Stimulated activated CD4-positive, alpha-beta T cell treated with anti-CD3 and anti-CD28 coated beads, TNF-alpha, amount 100 ng/mL, for 48 hours (primary cell): ENCODE measurements around the gene ACTN4.
"Not testable (repeated sequence)": the region's sequence is repeated elsewhere in the genome, so short reads cannot be mapped to it uniquely, and the experiment has no call there.

Source experiments
- DNase-seq, 3 donors: peaks; one replicate each; pipeline ENCODE4 v3.0.0-alpha.2; 2020; ENCODE audit warnings: low read depth in 3 of 3

Gene ACTN4

GRCh38 chr19:38647368-38647965 is at the start of gene ACTN4:
ACTN4 (plus strand) TSS chr19:38647649; CDS start chr19:38647746, 97 bp downstream.
- DNase-seq: peak; percentile 99 to 100 (median 99)

DNA sequence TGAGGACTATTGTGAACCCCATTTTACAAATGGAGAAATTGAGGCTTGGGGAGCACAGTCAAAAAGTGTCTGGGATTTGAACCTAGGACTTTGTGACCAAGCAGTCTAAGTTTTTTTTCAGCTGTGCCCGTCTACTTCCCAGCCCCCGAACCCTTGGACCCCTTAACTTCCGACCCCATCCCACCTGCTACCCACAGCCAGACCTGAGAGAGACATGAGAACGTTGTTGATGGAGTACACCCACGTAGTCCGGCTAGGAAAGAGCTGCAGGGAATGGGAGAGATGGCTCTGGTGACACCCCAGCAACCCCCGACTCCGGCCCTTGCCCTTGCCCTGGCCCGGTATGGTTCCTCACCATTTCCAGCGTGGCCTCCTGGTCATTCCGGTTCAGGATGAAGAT is 47.7 kb upstream of the ACTN4 start:
- DNase-seq: no peak

GRCh38 chr19:38602856-38603255 is 44.6 kb upstream of the ACTN4 start:
- DNase-seq: not testable (repeated sequence)

DNA sequence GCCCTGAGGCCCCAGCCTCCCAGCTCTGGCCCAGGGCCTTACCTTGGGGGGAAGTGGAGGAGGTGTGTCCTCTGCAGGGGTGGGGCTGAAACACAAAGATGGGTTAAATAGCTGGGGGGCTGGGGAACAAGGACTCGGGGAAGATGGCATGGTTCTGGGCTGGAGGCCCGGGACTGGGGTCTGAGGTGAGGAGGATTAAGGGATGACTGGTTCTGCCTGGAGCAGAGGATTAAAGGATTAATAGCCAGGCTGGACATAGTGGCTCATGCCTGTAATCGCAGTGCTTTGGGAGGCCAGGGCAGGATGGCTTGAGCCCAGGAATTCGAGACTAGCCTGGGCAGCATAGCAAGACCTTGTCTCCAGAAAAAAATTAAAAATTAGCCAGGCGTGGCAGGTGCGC is 41.3 kb upstream of the ACTN4 start:
- DNase-seq: no peak

DNA sequence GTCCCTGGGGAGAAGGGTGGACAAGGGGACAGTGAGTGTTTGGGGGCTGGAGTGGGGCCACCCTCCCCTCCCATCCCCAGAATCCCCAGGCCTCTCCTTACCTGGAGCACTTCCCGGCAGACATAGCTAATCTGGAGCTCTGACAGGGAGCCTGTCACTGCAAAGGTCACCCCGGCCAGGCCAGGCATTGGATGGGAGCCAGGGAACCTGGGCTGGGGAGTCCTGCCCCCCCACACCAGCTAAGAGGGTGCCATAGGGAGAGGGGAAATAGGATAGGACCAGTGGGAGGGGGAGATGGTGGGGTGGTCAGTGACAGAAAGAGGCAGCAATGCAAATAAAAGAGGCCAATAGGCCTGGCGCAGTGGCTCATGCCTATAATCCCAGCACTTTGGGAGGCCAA is 33.2 kb upstream of the ACTN4 start:
- no peak for DNase-seq

- DNase-seq: no peak
Measured at GRCh38 chr19:38615007-38615581, 32.4 kb upstream of the ACTN4 start.

- no peak for DNase-seq
Measured at GRCh38 chr19:38616265-38616664, 31.2 kb upstream of the ACTN4 start.

DNA sequence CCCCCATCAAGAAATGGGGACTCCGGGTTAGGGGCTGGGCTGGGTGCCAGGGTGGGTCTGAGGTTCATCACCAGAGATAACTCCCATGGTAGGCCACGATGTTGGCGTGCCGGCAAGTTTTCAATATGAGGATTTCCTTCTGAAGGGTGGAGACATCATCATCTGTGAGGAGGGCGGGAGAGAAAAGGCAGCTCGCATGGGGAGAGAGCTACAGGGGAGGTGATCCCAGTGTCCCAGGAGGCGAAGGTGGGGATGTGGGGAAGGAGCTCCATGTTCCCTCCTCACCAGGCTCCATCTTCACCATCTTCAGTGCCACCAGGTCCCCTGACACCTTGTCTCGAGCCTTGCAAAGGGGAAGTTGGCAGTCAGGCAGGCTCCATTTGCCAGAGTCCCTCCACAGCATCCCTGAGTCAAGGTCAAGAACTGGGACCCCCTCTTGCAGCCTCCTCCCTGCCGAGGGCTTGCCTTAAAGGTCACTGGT is 30.1 kb upstream of the ACTN4 start:
- DNase-seq: no peak

GRCh38 chr19:38617764-38618589 is 29.5 kb upstream of the ACTN4 start, which contains the start of gene MAP4K1:
MAP4K1 (minus strand) TSS chr19:38617953; CDS start chr19:38617895, 58 bp downstream.
- DNase-seq: peak; percentile 45 to 66 (median 47)

DNA sequence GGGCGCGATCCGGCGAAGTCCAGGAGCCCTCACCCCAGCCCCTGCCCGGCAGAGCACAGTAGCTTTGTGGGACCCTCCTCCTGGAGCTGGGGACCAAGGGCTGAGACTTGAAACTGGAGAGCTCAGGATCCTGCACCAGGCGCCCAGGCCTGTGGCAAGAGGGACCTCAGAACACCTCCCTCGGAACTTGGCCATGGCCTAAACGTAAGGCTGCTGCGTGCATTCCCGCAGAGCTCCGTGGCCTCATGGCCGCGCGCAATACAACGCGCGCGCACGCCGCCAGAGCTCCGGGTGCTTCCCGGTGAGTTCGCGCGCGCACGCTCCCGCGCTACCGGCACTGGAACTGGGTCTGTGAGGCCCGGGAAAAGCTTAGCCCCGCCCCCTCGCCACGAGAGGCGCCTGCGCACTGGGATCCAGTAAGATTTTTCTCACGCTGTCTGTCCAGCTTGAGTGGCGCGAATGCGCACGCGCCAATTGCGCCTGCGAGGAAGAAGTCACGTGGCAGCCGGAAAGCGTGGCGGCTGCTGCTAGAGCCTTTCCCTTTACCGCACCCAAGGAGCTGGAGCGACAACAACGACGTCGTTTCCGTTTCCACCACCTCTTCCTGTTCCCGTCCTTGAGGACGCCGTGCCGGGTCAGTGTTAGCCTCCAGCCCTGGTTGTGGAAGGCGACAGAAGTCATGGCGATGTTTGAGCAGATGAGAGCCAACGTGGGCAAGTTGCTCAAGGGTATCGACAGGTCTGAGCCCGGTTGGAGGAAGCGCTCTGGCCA is 28.7 kb upstream of the ACTN4 start, which contains the start of gene EIF3K:
TSS of gene EIF3K (plus strand) at position 599 of the 771 bp plus-strand sequence. CDS start at position 680, 81 bp downstream.
- peak; percentile 97 to 98 (median 97) for DNase-seq

- DNase-seq: no peak
Measured at GRCh38 chr19:38619361-38620174, 27.9 kb upstream of the ACTN4 start.

GRCh38 chr19:38624822-38625221 is 22.6 kb upstream of the ACTN4 start:
- DNase-seq: no peak

- no peak for DNase-seq
Measured at GRCh38 chr19:38626401-38626800, 21.0 kb upstream of the ACTN4 start.

DNA sequence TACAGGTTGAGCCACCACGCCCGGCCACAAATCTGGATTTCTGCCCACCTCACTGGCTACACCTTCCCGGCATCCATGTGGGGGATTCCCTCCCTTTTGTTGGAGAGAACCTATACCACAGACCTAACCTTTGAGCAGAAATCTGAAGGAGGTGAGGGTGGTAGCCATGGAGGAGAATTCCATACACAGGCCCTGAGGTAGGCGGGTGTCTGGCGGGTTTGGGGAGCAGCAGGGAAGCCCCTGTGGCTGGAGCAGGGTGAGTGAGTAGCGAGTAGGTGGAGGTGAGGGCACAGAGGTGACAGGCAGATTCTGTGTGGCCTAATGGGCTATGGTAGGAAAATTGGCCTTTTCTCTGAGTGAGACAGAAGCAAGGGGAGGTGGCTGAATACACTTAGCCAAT is 17.9 kb upstream of the ACTN4 start:
- no peak for DNase-seq

- not testable (repeated sequence) for DNase-seq
Measured at GRCh38 chr19:38631301-38631700, 16.1 kb upstream of the ACTN4 start.

GRCh38 chr19:38631811-38632475 is 15.5 kb upstream of the ACTN4 start:
- DNase-seq: not testable (repeated sequence)

- DNase-seq: no peak
Measured at GRCh38 chr19:38632476-38633213, 14.8 kb upstream of the ACTN4 start.

DNA sequence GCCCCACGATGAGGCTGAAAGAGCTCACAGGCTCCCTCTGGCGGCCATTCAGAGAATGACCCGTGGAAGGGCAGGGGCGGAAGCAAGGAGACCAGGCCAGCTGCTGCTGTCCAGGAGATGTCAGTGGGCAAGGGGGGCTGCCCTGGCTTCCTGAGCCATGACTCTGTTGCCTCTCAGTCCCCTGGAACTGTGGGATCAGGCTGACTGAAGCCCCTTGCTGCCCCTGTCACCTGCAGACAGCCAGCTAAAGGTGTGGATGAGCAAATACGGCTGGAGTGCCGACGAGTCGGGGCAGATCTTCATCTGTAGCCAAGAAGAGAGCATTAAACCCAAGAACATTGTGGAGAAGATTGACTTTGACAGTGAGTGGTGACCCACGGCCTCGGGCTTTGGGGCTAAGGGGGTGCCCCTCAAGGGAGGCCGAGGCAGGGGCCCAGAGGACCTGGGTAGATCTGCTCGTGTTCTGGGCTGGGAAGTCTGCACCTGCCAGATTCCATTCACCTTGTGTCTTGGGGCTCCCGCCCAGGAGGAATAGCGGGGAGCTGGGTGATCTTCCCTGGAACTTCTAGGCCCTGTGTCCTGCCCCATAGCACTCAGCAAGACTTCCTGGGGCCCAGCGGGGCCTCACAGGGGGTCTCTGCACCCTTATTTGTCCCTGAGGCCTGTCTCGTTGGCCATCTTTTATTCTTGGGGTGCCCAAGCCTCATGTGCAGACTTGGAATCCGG is 12.5 kb upstream of the ACTN4 start:
- peak in 2 of 3 donors; percentile 46 to 55 for DNase-seq
